GM19099 (cell line): ENCODE results near the gene RRH.

ENCODE experiments used
- POLR2A ChIP-seq: IDR thresholded peaks from 3 replicates; pipeline ENCODE4 v1.6.1; 2011; ENCODE audit warnings: low read depth; ENCODE audit not compliant: insufficient read length; ENCODE audit errors: extremely low read depth

Gene RRH

DNA sequence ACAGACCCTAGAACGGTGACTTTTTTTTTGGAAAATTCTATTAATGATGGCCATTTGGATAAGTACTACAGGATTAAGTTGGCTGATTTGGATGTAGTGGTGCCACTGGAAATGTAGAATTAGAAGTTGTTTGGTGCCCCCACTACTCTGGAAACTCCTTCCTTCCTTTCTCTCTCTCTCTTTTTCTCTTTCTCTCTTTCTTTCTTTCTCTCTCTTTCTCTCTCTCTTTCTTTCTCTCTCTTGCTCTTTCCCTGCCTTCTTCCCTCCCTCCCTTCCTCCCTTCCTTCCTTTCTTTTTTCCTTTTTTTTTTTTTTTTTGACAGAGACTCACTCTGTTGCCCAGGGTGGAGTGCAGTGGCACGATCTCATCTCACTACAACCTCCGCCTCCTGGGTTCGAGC is 9.5 kb upstream of the RRH start:
- no peak for TF ChIP-seq POLR2A

DNA sequence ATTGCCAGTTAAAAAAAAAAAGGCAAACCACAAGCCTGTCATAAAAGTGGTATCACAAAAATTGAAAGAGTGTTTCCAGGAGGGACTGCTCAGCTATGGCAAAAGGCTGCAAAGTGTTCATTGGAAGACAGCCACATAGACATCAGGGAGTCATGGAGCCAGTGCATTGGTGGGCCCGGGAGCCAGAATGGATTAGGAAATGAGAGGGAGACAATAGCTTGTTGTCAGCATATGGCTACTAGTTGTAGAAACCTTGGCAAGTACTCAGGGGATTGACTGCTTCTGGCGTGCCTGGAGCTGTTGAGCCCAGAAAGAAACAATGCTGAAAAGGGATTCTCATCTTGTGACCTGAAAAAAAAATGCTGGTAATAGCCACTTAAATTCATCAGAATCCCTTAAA is 7.2 kb upstream of the RRH start:
- TF ChIP-seq POLR2A = no peak

DNA sequence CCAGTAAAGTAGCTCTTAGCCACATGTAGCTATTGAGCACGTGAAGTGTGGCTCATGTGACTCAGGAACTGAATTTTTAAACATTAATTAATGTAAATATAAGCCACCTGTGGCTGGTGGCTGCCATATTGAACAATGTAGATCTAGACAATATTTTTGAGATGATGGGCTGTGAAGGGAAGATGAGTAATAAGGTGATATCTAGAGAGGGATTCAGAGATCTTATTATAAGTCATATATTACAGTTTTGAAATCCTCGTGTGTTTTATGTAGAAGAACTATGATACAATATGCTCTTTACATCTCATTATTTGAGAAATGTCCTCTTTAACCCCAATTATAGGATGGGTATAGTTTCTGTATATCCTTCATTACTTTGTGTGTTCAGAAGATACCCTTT is 6.6 kb upstream of the RRH start:
- no peak for TF ChIP-seq POLR2A

DNA sequence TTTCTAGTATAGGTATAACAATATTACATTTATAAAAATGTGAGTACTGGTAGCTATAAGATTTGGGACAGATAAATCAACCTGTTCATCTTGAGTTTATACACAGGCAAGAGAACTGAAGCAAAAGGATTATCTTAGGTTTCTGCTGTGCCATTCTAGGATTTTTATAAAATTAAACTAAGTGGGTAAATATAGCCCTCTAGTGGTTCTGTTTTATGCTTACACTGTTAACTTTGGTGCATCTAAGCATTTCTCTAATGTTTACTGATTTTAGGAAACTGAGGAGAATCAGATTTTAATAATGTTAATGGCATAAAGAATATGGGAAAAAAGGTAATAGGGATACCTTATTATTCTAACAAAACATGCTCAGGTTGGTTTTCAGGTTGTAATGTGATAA is 1.1 kb upstream of the RRH start:
- TF ChIP-seq POLR2A = no peak

DNA sequence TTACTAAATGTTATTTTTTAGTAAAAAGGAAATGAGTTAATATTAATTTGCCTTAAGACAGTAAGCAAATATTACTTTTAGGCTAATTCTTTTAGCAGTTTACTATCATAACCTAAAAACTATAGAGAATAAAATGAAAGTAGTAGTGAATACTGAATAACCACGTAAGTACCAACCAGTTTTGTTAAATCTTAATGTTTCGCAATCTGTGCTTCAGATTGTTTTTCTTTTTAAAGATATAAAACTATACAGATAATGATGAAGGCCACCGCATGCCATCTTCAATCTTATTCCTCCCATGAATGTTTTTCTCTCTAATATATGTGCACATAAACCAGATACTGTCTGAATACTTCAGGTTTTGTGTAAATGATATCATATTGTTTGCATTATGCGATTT is 6.0 kb downstream of the RRH start:
- TF ChIP-seq POLR2A = no peak

DNA sequence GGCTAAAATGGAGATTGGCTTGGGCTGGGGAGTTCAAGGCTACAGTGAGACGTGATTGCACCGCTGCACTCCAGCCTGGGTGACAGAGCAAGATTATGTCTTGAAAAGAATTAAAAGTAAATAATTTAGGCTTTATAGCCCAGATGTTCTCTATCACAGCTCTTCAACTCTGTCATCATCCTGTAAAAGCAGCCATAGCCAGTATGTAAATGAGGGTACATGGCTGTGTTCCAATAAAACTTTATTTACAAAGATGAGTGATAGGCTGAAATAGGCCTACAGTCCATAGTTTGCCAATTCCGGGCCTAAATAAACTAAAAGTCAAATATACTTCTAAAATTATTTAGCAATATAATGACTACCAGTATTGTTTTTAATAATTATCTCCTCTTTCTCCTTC is 9.2 kb downstream of the RRH start:
- TF ChIP-seq POLR2A = no peak

DNA sequence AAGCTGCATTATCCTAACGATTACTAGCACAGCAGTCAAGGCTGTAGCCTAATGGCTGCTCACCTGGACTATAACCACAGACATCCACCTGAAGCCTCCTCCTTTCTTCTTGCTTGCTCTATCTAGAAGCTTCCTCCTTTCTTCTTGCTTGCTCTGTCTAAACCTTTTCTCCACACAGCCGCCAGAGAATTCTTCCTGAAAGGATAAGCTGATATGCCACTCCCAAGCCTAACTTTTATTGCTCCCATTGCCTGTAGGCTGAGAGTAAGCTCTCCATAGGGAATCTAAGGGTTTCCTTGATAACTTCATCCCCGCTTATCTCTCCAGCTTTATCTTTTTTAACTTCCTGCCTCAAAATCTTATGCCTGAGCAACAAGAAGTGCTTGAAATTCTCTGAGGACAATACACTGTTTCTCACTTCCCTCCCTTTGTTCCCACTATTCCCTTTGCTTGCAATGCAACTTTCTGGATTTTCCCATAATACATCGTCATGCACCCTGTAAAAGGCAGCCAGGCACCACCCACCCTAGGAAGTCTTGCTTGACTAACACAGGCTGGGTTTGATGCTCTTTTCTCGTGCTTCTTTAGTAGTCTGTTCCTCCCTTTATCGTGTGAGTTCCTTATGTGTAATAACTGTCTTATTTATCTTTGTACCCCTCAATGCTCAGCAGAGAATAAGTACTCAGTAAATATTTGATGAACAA is 18.8 kb downstream of the RRH start:
- TF ChIP-seq POLR2A = no peak

DNA sequence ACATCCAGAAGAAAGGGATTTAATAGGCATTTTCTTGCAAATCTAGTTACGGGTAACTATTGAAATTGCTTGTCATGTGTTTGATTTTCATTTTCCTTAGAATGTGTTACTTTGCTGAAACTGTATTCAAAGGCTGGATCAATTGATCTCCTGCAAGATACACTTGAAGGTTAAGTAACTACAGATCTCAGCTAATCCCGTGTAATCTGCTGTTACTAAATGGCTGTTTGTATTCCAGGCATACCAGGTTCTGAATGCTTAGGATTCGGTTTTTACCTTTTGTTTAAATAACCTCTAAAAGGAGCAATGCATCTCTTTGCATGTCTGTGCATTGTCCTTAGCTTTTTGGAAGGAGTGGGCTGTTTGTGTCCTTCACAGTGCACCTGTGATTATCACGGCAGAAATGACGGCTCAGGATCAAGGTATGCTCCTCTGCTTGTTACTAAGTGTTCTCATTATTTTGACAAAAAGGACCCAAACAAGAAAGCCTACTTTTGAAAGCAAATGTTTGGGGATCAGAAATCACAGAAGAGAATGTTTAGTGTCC is 20.2 kb downstream of the RRH start, which contains the start of gene LRIT3:
LRIT3 (plus strand) TSS at position 212 of the 547 bp plus-strand sequence; CDS start at position 307, 95 bp downstream.
- no peak for TF ChIP-seq POLR2A

DNA sequence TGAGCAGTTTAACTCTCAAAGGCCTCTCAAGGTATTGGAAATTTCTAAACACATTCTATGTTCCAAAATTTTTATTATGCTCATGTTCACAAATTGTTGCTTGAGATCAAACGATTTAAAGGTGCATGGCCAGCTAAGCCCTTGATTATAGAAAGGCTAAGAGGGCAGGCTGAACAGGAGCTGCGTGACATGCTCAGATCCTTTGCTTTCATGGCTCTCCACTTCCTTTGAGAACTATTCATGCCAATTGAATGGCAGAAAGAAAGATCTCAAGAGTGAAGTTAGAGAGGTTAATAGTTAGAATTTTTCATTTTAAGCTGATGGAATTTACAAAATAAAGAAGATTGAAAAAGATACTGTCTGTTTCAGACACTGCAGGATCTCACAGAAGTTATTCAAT is 20.7 kb downstream of the RRH start:
- TF ChIP-seq POLR2A = no peak

DNA sequence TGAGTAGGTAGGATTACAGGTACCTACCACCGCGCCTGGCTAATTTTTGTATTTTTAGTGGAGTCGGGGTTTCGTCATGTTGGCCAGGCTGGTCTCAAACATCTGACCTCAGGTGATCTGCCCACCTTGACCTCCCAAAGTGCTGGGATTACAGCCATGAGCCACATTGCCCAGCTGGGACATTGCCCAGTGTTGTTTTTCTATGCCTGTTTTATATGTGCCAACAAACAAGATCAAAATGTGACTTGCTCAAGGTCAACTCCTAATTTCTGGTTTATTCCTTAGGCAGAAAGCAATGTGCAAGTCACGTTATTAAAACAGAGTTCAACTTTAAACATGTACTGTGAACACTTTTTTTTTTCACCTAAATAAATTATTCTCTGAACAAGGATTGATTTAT is 22.8 kb downstream of the RRH start:
- no peak for TF ChIP-seq POLR2A

DNA sequence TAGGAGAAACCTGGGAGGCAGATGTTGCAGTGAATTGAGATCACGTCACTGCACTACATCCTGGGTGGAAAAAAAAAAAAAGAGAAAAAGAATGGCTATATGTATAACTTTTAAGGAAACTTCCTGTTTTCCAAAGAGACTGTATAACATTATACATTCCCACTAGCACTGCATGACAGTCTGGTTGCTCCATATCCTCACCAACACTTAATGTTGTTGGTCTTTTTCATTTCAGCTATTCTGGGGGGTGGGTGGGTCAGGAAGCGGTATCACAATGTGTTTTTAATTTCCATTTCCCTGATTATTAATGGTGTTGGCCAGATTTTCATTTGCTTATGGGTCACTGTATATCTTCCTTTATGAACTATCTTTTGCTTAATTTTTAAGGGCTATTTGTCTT is 33.5 kb downstream of the RRH start:
- TF ChIP-seq POLR2A = no peak

DNA sequence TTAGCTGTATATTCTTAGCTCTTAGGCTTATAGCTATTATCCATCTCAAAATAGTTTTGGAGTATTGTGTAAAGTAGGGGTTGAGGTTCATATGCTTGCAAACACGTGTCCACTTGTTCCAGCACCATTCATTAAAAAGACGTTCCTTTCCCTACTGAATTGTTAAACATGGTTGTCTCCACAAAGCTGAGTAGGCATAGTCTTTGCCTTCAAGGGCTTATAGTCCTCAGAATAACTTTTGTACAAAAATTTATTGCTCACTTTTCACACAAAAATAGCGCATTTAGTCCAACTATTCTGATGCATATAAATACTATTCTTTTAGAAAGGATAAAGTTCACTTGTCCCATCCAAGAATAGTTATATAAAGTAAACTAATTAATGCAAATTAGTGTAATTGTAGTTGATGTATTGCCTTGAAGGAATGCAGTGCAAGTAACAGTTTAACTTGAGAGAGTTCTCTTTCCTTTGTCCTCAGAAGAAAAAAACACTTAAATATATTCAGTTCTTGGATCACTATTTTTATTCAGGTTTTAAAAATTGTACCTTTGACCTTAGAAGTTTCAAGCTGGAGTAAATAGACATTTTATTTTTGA is 34.2 kb downstream of the RRH start:
- no peak for TF ChIP-seq POLR2A

DNA sequence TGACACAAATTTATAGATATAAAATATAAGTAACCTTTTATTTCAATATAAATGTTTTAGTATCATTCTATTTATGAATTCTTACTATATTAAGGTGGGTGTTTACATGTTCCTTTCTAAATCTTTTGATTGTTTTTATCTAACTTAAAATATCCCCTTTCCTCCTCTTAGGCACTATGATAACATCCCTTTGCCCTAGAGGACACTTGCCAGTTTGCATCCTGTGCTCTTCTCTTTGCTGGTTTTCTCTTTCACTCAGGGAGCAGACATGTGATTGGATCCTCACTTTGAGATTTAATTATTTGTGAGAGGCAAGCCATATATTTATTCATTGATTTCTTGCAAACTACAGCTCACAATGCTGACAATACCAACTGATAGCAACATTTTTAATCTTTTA is 36.4 kb downstream of the RRH start:
- no peak for TF ChIP-seq POLR2A

DNA sequence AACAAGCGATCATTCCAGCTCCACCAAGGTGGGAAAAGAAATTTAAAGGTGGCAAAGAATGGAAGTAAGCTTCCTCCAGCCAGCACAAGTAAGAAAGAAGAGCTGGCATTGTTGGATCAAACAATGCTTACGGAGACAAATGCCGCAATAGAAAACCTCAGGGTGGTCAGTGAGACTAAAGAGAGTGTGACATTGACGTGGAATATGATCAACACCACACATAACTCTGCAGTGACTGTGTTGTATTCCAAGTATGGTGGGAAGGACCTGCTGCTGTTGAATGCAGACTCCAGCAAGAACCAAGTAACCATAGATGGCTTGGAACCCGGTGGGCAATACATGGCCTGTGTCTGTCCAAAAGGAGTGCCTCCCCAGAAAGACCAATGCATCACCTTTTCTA is 42.3 kb downstream of the RRH start:
- no peak for TF ChIP-seq POLR2A

DNA sequence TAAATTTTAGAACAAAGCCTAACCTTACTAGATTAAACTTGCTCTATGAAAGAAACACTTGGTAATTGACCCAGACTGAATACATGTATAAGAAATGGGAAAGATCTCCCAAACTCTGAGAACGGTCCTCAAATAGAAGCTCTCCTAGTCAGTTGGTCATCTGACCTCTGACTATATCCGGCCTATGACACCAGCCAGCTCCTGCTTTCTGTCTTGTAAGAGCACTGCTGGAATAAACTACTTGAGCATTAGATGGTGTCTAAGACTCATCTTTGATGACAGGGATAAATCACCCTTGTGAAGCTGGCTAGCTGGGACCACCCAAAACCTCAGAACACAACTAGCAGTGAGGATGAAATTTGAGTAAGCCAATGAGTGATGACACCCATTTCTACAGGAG is 44.3 kb downstream of the RRH start:
- TF ChIP-seq POLR2A = no peak

DNA sequence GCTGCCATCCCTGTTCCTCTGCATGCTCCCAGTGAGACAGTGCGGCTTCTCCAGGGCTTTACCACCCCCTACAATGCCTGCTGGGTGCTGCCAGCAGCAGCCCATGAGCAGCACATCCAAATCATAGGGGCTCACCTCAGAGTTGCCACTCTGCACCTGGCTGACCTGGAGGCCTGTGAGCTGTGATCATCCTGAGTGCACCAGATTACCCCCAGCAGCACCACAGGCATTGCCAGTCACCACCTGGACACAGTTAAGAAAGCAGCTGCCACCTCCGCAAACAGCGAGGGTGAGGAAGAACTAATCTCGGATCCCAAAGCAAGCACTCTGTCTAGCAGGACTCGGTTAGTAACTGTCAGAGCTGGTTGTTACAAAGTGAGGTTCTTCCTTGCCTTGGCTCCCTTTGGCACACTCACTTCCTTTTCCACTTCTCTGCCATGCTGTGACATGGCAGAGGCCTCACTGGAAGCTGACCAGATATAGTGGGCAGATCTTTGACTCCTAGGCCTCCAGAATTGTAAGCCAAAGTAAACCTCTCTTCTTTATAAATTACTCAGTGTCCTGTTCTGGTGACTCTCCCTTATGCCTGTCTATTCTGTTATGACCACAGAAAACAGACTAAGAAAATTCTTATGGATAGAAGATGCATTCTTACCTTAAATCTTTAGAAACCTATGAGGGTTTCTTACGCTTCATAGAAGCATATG is 45.3 kb downstream of the RRH start:
- TF ChIP-seq POLR2A = no peak
